DMS53 treated with DMSO at 0.1 percent for 48 hours (cell line): ENCODE results near the gene LAMC1.

ENCODE experiments used
- DNase-seq: peaks from one replicate; lab custom pipeline; 2025; ENCODE audit not compliant: unreplicated experiment; lab: John Stamatoyannopoulos, UW

The LAMC1 gene

GRCh38 chr1:183103147-183103546 is 79.9 kb downstream of the LAMC1 start:
- no peak for DNase-seq

DNA sequence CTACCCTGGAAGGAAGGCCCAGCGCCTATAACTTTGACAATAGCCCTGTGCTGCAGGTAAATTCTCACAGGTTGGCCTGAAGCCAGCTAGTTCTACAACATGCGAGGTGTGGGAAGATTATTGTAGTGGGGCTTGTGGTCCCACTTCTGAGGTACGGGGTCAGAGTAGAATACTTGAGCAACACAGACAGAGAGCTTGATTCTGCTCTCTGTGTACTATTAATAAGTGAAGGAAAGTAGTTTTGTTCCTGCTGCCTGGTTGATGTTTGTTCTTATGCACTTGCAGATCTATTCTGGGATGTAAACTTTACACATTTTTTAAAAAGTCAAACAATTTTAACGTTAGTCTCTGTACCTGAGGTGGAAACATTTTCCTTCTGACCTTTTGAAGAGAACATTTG is 80.4 kb downstream of the LAMC1 start:
- no peak for DNase-seq

DNA sequence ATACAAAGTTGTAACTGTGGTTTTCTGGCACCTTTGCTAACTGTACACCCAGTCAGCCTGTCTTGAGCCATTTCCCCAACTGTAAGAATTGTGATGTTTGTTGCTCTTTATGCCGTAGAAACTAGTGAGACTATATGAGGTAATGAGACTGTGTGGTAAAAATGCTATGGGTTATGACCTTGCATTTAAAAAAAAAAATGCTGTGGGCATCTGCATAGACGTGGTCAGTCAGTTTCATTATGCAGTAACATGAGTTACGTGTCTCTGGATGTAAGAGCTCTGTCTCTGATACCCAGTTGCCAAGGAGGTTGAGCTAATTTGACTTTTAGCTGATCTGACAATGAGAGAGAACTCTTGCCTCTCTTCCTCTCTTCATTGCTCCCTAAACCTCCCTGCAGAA is 82.2 kb downstream of the LAMC1 start:
- DNase-seq = no peak

DNA sequence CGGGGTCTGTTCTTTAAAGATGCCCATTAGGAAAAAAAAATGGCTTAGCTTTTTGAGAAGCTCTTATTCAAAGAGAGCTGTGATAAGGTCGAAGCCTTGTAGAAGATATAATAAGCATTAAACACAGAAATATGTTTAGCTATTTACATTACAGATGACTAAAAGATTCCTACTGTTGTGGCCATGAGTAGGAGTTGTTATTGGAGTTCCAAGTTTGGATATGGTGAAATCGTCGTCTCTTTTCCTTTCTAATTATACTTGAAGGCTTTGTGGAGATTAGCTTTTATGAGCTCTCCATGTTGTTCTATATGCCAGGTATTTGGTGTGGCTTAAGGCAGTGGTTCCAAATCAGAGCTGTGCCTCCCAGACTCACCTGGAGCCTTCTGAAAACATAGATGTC is 82.9 kb downstream of the LAMC1 start:
- no peak for DNase-seq

DNA sequence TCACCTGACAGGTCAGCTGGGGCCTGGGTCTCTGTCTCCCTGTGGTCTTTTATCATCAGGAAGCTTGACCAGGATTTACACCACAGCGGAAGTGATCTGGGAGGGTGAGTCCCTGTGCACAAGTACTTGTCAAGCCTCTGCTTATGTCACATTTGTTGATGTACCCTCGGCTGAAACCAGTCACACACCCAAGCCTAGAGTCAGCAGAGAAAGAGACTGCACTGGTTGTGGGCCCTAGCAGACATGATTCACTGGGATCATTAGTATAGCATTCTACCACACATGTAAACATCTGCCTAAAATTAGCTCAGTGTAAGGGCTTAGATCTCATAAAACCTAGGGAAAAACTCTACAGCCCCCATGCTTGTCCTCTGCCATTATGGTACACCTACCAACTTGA is 83.5 kb downstream of the LAMC1 start:
- DNase-seq = no peak

- no peak for DNase-seq
These were observed 87.2 kb downstream of the LAMC1 start for GRCh38 chr1:183110326-183110880.

DNA sequence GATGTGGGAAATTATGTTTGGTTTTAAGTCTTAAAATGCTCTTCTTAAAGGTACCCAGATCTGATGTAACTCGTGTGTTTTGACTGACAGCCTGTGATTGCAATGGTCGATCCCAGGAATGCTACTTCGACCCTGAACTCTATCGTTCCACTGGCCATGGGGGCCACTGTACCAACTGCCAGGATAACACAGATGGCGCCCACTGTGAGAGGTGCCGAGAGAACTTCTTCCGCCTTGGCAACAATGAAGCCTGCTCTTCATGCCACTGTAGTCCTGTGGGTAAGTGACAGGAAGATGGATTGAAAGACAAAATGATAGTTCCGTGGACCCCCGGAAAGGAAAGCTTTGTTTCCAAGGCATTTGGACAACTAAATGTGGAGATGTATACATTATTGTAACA is 91.2 kb downstream of the LAMC1 start:
- DNase-seq = no peak

GRCh38 chr1:183116416-183116815 is 93.2 kb downstream of the LAMC1 start:
- DNase-seq = no peak

GRCh38 chr1:183121609-183122008 is 98.4 kb downstream of the LAMC1 start:
- DNase-seq = no peak

- no peak for DNase-seq
These were observed 101.0 kb downstream of the LAMC1 start for GRCh38 chr1:183124259-183124658.

DNA sequence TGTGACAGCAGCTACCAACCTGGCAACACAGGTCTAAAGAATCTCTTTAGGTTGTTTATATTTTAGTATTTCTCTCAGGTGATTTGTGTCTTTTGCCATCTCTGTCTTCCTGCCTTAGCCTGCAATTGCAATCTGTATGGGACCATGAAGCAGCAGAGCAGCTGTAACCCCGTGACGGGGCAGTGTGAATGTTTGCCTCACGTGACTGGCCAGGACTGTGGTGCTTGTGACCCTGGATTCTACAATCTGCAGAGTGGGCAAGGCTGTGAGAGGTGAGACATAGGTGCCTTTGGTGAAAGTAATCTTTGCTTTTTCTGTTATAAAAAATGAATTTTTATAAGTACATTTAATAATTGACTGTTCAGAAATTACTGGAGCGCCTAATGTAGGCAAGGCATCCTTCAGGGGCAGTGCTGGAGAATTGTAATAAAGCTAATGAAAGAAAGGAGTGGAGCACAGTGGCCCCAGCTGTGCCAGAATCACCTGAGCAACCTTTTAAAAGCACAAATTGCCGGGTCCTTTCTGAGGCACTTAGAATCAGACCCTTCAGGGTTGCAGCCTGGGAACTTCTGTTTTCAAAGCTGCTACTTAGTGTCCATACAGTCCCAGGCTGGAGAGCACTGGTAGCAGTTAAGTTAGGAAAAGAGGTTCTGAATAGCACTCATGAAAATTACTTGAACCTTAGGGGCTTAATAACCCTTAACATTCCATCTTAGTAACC is 102.2 kb downstream of the LAMC1 start:
- DNase-seq = no peak

DNA sequence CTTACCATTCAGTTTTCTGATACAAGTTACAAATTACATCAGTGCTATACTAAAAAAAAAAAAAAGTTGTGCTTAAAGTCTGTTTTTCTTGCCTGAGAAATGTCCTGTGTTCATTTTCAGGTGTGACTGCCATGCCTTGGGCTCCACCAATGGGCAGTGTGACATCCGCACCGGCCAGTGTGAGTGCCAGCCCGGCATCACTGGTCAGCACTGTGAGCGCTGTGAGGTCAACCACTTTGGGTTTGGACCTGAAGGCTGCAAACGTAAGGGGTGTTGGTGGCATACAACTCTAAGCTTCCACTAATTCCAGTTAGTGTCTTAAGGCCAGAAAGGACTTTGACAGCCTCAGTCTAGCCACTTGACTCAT is 102.8 kb downstream of the LAMC1 start:
- no peak for DNase-seq

GRCh38 chr1:183126528-183126927 is 103.3 kb downstream of the LAMC1 start:
- DNase-seq = no peak

DNA sequence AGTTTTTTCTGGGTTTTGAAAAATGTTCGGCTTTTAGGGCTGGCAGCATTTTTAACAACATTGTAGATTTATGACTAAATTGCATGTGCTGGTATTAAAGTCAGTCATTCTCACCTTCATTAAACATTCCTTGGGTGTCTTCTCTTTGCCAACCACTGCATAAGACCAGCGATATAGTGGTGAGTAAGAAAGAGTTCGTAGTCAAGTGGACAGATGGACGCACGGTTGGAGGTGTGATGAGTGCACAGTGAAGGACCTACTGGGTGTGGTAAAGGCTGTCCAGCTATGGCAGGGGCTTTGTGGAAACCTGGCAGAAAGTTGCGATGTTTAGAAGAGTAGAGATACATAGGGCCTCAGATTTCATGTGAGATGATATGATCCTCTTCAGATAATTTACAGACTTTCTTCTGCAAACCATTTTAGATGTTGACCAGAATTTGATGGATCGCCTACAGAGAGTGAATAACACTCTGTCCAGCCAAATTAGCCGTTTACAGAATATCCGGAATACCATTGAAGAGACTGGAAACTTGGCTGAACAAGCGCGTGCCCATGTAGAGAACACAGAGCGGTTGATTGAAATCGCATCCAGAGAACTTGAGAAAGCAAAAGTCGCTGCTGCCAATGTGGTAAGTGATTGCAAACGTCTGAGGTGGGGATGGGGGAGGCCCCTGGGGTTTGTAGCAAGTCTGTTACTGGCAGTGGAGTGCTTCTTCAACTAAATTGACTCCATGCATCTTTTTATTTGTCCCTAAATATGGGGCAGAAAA is 106.9 kb downstream of the LAMC1 start:
- no peak for DNase-seq

- DNase-seq = no peak
These were observed 107.9 kb downstream of the LAMC1 start for GRCh38 chr1:183131166-183131565.

GRCh38 chr1:183135336-183135735 is 112.1 kb downstream of the LAMC1 start:
- no peak for DNase-seq

GRCh38 chr1:183137782-183138181 is 114.6 kb downstream of the LAMC1 start:
- no peak for DNase-seq

DNA sequence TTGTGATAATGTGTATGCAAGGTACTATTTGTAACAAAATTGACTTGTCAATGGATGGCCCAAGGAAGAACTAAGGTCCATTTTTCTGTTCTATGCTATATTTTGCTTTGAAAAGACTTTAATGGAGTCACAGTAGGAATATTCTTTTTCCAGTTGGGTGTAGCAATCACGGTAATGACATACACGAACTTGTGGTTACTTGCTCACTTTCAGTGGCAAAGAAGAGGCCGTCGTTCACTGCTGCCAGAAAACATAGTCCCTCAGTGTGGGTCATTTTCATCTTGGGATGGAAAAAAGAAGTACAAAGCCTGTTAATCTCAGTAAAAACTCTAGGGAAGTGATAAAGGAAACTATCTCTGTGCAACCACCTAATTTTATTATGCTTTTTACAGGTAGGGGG is 115.1 kb downstream of the LAMC1 start:
- no peak for DNase-seq

DNA sequence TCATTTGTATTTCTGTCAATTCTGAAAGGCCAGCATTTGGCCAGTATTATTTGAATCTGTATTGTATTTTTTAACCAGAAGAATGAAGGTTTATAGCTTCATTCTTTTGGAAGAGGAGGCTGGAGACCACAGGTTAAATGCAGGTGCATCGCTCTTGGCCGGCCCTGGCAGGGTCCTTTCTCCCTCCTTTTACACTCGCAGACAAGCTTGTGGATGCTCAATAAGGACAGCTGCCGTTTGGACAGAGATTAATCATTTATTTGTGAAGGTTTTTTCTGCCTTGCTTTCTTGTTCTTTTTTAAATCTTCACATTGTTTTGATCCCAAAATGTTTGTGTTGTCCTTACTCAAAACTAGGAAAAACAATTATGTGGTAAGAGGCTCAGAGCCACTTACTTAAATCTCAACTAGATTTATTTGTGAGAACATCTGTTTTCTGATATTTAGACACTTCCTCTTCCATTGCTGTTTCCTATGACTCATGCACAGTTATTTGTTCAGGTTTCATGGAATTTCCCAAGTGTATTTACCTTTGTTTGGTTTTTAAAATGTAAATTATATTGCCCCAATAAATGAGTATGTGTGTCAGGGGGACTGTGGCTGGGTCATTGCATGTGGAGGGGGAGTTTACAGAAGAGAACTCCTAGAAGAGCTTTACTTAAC is 116.2 kb downstream of the LAMC1 start:
- DNase-seq = peak; percentile 91

- DNase-seq = no peak
These were observed 117.4 kb downstream of the LAMC1 start for GRCh38 chr1:183140633-183141032.

DNA sequence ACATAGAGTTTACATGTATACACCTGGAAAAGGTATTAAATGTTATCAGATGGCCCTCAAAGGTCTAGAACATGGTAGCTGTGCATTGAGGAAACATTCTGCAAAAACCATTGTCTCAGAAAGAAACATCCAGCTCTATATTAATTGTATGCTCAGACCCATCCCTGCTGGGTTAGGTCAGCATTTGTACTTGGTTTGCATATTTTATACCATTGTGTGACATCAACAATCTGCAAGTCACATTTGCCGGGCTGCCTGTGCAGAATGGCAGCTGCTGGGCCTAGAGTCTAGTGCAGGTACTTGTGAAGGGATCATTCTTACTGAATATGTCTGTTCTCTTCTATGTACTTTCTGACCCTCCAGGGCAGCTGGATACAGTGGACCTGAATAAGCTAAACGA is 119.0 kb downstream of the LAMC1 start:
- DNase-seq = no peak
